GM18861 (cell line): ENCODE measurements around the gene PIBF1.
"Not testable (repeated sequence)": the region's sequence is repeated elsewhere in the genome, so short reads cannot be mapped to it uniquely, and the experiment has no call there.

ENCODE experiments used
- ATAC-seq: cut with Tn5 transposase; IDR thresholded peaks from one replicate; pipeline ENCODE4 v1.9.1; 2021; ENCODE audit not compliant: unreplicated experiment

The PIBF1 gene

DNA sequence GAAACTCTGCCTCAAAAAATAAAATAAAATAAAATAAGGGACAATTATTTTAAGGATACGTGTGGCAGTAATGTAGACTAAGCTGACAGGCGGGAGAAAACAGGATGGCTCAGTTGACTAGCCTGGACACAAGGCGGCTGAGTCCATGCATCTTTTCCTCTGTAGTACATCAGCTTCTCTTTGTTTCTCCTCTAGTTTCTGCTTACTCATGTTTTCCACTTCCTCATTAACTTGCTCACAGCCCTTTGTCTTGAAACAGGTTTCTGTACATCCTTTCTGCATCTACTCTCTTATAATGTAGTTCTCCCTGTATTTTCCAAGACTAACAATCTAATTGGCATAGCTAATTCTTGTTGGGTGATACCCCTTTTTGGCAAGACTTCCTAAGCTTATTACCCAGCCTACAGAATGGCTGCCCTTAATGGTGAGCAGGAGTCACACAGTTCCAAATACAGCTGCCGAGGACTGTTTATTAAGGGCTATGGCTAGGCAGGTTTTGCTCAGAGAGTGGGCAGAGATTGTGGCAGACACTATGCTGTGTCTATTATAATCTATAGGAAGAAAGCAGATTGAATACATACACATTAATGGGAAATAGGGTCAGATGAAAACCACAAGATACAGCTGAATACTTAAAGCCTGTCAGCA, 218.2 kb downstream of the PIBF1 start:
- ATAC-seq: peak; percentile 52

DNA sequence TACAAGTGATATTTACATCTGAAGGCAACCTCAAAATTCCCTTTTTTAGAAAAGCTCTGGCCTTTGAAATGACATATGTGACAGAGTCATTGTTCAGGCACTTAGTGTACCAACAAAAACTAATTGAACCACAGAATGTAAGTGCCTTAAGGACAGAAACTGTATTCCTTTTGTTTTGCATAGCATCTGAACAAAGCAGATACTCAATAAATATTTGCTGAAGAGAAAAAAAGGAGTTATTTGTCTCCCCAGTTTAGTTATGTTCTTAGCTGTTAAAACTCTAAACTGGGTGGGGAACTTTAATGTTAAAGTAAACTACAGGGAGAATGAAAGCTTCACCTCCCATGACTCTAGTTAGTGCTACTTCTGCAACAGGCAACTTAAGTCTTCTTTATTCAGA, 220.0 kb downstream of the PIBF1 start:
- no peak for ATAC-seq

DNA sequence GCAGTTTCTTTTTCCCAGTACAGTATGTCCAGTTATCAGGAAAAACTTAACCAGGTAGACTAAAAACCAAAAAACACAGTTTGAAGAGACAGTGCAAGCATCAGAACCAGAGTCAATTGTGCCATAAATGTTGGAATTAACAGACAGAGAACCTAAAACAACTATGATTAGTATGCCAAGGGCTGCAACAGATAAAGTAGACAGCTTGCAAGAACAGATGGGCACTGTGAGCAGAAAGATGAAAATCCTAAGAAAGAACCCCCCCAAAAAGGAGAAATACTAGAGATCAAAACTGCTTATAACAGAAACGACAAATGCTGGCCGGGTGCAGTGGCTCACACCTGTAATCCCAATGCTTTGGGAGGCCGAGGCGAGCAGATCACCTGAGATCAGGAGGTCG, 229.8 kb downstream of the PIBF1 start:
- no peak for ATAC-seq

DNA sequence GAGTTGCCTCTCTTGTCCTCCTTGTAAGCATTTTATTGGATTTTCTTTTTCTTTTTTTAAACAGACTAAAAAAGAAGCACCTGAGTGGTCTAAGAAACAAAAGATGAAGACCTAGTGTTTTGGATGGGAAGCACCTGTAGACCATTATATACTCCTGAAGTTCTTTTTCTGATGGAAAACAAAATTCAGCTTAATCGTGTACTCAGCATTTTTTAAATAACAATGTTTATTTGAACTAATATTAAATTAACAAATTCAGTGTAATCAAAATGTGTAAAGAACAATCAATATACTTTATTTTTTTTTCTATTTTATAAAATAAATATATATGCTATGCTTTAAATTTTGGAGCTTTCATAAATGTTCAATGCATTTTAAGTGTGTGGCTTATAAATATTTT, 233.9 kb downstream of the PIBF1 start:
- no peak for ATAC-seq

DNA sequence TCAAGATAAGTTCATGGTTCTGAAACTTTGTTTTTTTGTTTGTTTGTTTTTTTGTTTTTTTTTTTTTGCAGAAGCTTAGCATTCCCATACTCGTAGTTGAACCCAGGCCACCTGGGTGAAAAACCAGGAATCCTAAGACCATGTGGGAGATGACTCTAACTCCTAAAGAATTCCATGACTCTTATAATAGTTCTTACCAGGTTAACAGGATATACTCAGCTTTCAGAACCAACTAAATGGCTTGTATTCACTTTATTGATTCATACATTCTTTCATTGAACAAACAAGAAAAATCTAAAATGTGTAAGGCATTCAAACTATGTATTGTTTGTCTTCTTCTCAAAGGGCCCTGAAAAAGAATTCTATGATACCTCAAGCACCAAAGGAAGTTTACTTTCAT, 236.4 kb downstream of the PIBF1 start:
- no peak for ATAC-seq

DNA sequence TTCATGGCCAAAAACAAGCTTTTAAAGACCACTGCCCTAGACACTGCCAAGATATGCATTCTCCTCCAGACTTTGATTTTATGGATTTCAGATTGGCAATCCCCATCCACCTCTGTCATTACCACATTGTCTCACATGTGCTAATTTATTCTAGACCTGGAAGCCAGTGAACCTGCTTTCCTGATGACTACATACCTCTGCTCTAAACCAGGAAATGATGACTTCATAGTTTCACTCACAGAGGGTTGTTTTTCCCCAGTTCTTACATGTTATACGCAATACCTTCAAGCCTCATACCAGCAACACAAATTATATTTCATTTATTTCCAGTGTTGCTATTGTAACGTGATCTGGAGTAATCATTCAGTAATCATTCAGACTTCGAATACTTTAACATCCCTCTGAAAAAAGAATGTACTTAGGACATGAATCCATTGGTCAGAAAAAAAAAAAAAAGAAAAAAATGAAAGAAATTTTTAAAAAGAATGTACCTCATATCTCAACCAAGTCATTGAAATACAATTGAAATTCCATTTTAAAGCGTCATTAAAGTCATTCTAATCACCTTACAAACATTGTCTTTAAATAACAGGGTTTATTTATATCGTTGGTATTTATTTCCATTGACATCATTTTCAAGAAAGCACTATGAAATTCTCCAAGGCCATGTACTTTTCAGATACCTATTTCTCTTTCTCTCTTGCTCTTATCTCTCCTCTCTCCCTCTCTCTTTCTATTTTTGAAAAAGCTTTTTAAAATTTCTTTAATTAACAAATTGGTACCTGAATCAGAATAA, 243.5 kb downstream of the PIBF1 start:
- no peak for ATAC-seq

DNA sequence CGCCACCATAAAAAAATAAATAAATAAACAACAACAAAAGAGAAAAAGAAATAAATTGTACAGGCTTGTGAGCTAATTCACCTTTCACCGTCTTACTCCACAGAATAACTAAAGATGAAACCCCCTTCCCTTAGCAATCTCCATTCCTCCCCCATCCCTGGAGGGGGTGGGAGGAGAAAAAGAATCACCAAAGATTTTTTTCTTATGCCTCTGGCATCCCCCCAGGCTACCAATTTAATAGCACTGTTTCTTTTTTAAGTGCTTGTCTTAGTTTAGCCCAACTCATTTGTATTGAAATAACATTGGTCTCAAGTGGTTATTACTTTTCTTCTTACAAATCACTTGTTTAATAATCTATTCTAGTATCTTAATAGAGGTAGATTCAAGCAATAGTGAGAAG, 253.0 kb downstream of the PIBF1 start:
- ATAC-seq: no peak

DNA sequence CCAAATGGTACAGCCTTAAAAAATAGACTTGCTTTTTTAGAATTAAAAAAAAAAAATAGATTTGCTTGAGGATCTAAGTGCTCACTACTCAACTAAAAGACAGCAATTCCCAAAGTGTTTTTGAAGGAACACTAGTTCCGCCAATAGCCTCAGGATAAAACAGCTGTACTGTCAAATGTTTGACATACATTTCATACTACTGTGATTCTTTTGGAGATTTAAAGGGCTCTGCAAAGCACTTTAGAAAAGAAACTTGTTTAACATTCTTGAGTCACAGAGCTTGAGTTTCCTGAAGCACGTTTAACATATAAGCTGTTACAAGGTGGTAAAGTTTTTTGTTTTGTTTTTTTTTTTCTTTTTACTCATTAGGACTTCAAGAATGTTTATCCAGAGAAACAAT, 253.7 kb downstream of the PIBF1 start:
- no peak for ATAC-seq

DNA sequence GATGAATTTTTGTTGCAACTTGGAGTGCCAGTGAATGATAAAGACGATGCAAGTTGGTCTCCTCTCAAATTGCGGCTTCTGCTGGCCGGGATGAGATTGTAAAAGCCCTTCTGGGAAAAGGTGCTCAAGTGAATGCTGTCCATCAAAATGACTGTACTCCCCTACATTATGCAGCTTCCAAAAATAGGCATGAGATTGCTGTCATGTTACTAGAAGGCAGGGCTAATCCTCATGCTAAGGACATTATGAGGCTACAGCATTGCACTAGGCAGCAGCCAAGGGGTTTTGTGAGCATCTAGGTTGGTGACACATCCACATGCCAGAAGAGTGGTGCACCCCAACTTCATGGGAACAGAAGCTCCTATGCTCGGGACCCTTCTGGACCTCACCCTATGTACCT, 254.6 kb downstream of the PIBF1 start:
- ATAC-seq: no peak

DNA sequence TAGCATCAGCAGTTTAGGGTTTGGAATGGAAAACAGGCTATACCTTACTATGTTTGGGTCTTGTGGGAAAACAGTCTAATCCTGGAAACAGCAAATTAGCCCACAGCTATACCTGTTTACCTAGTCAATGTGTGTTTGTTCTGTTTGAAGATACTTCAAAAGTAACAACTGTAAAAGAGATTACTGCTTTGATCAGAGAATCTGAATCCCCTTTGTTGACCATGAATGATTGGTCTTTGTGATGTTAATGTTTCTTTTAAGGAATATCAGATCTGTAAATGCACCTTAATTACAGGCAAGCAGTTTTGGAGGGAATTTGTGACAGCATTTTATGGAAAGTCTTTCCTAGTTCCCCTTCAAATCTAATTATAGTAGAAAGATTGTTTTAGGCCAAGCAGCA, 256.1 kb downstream of the PIBF1 start:
- no peak for ATAC-seq

DNA sequence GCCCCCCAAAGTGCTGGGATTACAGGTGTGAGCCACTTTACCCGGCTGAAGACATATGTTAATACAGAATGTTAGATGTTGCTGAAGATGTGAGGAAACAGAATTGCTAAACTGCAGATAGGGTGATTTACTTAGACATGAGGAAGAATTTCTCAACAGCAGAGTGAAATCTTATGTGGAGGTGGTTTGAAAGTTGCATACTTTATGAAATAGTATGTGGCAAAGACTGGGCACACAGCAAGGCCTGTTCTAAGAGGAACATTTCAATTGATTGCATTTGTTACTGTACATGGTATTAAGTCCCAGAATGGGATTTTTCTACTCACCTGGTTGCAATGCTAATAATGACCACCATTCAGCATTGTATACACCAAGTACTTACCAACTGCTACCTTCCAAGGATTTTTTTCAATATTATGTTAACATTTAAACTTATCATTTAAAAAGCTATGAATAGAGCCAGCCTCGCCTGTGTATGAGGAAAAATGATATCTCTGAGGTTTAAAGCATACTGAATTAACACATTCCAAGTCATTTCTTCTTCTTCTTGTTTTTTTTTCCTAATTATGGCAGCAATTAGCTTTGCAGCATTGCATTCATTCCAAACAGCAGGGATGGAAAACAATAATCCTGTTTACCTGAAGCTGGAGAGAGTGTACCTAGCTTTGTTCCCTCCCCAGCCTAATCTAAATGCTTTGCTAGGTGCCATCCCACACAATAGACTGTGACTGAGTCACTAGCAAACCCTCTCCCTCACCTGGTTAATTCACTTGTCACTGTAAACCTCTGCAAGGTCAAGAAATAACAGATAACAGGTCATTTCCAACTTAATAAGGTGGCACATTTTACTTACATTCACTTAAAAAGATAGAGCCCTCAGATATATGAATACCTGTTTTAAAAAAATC, 257.5 kb downstream of the PIBF1 start:
- ATAC-seq: no peak

DNA sequence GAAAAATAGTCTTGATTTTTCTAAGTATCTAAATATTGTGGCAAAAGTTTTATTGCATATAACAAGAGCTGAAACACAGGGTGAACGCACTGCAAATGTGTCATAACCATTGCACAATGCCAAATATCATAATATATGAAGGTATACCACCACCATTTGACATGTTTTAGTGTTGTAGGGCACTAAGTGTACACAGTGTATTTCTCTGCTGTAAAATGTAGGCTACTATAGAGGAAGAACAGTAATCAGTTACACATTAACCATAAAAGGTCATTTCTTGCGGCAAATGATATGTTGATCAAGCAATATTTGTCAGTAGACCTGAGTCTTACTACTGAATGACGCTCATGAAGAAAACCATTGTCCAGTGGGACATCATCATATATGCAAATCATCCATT, 258.6 kb downstream of the PIBF1 start:
- no peak for ATAC-seq

DNA sequence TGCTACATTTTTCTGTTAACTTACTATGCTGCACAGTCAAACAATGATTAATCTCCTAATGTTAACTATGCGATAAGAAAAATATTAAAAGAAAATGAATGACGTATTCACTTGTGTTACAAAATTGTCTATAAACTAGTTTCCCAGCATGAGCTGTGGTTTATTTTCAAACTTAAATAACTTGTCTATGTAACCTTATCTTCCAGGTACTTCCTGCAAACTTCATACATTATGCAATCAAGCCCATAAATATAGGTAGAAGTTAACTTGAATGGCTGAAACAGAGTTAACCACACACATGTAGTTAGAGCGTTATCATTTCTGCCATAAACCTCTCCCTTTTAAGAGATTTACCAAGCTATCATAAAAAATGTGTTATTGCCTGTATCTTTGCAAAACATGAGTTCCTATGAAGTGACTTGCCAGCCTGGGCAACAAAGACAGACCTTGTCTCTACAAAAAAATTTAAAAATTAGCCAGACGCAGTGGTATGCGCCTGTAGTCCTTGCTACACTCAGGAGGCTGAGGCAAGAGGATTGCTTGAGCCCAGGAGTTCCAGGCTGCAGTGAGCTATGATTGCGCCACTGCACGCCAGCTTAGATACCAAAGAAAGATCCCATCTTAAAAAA, 259.1 kb downstream of the PIBF1 start:
- ATAC-seq: no peak

DNA sequence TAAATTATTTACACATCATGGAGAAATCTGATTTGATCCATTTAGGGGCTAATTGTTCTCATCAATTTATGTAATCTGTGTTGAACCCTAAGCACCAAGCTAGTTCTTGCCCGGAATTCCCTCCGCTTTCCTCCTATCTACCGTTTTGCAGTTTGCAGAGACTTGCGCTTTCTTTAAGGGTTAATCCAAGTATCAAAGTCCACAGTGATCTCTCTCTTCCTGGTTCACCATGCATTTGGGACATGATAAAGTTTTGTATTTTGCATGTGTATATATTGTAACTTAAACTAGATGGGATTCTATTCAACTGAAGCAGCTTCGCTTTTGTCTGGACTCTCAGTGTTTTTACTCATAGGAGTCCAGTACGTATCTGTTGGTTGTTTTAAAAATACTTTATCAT, 263.1 kb downstream of the PIBF1 start:
- no peak for ATAC-seq

DNA sequence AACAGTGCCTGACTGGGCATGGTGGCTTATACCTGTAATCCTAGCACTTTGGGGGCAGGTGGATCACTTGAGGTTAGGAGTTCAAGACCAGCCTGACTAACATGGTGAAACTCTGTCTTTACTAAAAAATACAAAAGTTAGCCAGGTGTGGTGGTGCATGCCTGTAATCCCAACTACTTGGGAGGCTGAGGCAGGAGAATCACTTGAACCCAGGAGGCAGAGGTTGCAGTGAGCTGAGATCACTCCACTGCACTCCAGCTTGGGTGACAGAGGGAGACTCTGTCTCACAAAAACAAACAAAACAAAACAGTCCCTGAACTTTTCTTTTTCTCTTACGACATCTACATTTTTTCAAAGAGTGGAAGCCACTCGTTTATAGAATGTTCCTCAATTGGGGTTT, 266.7 kb downstream of the PIBF1 start:
- not testable (repeated sequence) for ATAC-seq

DNA sequence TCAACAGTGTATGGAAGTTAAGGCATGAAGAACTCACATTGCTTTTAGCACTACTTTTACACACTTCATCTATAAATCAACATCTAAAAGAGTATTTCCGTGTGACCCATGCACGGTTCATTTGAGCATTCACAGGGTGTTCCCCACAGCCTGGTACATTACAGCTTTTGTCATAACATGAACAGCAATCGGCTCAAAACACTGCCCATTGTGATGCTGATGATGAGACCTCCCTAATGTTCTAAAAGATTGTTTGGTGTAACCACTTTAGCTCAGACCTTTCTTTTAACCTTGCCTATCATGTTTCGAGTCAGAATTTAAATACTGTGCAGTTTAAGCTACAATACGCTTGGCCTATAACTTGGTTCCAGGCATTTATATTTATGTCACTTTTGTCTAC, 272.8 kb downstream of the PIBF1 start:
- ATAC-seq: no peak

DNA sequence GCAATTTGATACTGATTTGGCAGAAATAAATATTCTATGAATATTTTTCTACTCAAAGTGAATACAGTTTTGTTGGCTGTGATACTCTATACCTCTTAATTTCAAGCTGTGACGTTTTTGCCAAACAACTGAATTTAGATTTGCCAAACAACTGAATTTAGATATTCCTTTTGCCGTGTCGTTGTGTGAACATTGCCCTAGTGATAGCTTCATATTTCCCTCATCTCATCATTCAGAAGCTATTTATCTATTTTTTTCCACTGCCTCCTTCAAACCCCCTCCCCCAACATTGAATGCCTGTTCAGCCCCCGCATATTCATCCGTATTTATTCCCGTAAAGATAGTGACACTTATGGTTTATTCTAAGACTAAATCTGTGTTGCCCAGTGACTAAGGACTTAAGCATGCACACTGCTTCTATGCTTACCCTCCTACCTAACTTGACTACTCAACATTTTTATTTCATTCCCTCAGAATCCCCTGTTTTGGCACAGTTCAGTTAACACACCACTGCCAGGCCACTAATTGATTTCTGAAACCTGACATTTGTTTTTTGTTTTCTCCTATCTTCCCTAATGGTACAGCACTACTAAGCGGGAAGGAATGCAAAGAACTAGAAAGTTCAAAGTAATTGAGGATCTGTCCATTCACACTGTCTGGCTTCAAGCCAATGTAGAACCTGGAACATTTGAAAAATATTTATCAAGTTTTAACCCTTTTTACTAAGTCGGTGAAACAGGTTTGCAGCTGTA, 274.1 kb downstream of the PIBF1 start:
- no peak for ATAC-seq

DNA sequence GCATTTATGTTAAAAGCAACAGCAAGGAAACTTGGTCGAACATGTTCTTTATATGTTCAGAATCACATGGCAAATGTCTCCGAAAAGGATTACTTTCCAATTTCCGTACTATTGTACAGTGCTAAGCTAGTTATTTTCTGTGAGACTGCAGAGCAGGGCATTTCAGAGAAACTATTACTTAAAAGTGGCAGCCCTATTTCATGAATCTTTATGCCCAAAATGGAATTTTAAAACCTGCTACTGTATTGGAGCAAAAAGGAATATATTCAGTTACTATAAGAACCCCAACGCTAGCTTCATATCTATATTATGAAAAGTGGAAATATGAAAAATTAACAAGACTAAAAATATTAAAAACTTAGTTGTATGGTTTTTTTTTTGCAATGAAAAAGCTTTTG, 274.6 kb downstream of the PIBF1 start:
- no peak for ATAC-seq

DNA sequence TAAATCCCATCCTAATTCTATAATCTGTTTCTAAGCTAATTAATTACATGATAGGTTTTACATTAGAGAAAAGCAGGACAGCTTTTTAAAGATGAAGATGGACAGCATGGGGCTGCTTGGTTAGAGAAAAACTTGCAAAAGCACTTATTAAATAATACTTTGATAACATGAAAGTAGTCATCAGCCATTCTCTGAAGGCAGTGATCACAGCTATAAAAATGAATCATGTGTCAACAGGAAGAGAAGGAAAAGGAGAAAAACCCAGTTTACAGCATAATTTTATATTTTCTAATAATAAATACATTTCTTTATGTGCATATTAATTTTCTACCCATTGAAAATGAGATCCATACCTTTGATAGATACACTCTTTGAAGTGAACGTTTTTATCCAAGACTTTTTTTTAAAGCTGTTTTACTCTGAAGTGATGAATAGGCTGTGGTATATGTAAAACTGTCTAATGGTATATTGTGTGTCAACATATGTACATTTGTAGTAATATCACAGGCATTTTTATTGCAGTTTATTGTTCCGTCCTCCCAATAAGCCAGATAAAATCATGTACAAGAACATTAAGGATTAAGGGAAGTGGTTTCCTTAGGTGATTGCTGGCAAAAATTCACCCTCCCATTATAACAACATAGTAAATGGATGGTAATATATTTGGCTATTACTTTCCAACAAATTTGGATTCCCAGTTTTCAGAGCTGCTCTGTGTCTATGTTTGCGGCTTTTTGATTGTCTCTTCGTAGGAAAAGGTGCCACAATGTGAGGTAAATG, 275.5 kb downstream of the PIBF1 start:
- no peak for ATAC-seq

DNA sequence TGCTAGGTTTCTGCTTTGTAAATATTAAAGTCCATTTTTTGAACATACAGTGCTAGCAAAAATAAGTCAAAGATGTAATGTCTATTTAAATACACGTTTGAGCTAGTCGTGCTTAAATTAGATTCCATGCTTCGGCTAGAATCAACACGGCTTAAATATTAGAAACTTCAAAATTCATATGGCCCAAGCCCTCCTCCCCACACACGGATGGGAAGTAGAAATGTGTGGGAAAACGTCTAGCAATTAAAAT, 276.1 kb downstream of the PIBF1 start:
- ATAC-seq: no peak
